ENCODE measurements around the gene PRPF6. TPM values are rescaled to one million over a fixed set of nuclear protein-coding genes. Genes with fewer than 3 reads are reported as not detected.

PRPF6 gene
- total RNA-seq, 1 experiment from 2014 or later, result 88.4 TPM

DNA sequence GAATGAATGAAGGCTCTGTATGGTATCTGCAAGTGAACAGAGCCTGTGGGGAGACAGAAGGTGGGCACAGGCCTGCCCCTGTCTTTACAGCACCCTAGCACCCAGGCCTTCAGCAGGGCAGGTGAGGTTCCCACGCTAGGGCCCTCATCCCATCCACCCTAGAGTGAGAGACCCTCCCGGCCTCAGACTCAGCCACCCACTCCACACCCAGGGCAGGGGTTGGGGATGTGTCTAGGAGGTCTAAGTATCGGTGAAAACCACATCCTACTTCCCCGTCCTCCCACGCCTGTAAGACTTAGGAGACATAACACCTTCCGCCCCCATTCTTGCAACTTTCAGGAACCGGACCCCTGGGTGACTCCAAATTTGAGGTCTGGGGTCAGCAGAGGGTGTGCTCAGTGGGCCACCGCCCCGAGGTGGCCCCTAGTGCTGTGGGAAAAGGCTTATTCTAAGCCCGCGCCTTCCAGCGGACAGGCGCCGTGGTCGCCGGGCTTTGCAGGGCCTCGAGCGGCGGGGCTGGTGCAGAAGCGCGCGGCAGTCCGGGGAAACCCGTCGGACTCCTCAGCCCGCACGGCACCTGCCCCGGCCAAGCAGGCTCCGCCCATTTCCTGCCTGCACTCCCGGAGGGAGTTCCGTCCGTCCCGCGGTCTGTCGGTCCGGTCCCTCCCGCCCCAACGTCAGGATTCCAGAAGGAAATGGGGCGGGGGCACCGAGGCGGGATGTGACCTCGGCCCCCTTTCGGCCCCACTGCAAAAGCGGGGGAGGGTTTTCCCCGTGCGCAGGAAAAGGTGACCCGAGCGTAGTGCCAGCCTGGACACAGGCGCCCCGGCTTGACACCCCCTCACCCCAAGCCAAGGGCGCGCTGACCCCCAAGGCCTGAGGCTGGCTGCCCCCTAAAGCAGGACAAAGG, 2.4 kb upstream of the PRPF6 start:
- intact Hi-C loops (cut with micrococcal nuclease; ENCODE audit: unreplicated experiment) (no loop called here), in situ Hi-C loops (cut with HindIII; ENCODE audit: low pct_unique_long_range_greater_than_20kb, low sequenced_read_pairs) (no loop called here)
- Histone ChIP-seq H3K27ac (ENCODE audit: low read length) (peak overlapping the region; percentile 84), H3K36me3 (ENCODE audit: control insufficient read depth, insufficient read depth, low read length) (peaks cover 5% of the 10 kb centered on the region; the same call in 1 of the 2 replicates), H3K9me3 (ENCODE audit: control insufficient read depth, insufficient read depth, low read depth, low read length) (no peaks in the 10 kb centered on the region), H3K4me1 (ENCODE audit: control insufficient read depth, insufficient read depth, low read length) (peaks cover 47% of the 10 kb centered on the region), H3K4me3 (ENCODE audit: low read depth in 2 of 2, low read length in 2 of 2) (peak overlapping the region; percentile 62 to 76), H3K27me3 (ENCODE audit: control insufficient read depth, insufficient read depth, low read length) (no peaks in the 10 kb centered on the region)
- ATAC-seq, result peak; percentile 55
- no peak for DNase-seq (ENCODE audit: low read depth, low spot score)
- no TSS peak for BruUV-seq (replicated peaks)
- CTCF ChIA-PET, result interaction anchor here (2.3 kb wide), 1 partner anchor 60 kb away, joined by 9 read pairs; no protein-coding TSS in a partner anchor
- TF ChIP-seq TCF7L2 (IDR thresholded peaks at IDR 0.05; ENCODE audit: low read depth, low read length) (no peak), CTCF (IDR thresholded peaks at IDR 0.05) (no peak), POLR2AphosphoS5 (IDR thresholded peaks at IDR 0.05; ENCODE audit: low read depth, low read length) (0 out of 2 replicates have a peak, but pooled peaks have one; percentile 32), SIN3A (IDR thresholded peaks at IDR 0.05; ENCODE audit: borderline replicate concordance, insufficient read depth, low read depth, low read length) (no peak)
- TF ChIP-seq, protein P1, sequence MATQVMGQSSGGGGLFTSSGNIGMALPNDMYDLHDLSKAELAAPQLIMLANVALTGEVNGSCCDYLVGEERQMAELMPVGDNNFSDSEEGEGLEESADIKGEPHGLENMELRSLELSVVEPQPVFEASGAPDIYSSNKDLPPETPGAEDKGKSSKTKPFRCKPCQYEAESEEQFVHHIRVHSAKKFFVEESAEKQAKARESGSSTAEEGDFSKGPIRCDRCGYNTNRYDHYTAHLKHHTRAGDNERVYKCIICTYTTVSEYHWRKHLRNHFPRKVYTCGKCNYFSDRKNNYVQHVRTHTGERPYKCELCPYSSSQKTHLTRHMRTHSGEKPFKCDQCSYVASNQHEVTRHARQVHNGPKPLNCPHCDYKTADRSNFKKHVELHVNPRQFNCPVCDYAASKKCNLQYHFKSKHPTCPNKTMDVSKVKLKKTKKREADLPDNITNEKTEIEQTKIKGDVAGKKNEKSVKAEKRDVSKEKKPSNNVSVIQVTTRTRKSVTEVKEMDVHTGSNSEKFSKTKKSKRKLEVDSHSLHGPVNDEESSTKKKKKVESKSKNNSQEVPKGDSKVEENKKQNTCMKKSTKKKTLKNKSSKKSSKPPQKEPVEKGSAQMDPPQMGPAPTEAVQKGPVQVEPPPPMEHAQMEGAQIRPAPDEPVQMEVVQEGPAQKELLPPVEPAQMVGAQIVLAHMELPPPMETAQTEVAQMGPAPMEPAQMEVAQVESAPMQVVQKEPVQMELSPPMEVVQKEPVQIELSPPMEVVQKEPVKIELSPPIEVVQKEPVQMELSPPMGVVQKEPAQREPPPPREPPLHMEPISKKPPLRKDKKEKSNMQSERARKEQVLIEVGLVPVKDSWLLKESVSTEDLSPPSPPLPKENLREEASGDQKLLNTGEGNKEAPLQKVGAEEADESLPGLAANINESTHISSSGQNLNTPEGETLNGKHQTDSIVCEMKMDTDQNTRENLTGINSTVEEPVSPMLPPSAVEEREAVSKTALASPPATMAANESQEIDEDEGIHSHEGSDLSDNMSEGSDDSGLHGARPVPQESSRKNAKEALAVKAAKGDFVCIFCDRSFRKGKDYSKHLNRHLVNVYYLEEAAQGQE (IDR thresholded peaks at IDR 0.05; ENCODE audit: insufficient read depth in 1 of 2, low read depth in 2 of 2, low read length in 1 of 2), result no peak
- POLR2A ChIA-PET, result no interaction called here

DNA sequence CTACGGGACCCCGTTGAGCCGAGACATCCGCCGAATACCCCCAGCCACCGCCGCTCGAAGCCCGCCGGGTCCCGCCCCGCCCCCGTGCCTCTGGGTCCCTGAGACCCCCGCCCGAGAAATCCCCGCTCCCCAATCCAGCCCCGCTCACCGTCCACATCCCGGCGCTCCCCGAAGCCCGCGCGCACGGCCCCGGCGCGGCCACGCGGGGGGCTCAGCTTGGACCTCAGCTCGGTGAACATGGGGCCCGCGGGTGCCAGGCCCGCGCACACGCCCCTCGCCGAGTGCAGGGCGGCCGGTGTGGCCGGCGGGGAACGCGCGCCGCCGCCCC, 1.7 kb upstream of the PRPF6 start:
- peaks cover 42% of the 10 kb centered on the region for H3K4me1 ChIP-seq (ENCODE audit: control insufficient read depth, insufficient read depth, low read length)
- H3K9me3 ChIP-seq (ENCODE audit: control insufficient read depth, insufficient read depth, low read depth, low read length), result no peaks in the 10 kb centered on the region
- TF ChIP-seq POLR2AphosphoS5 (IDR thresholded peaks at IDR 0.05; ENCODE audit: low read depth, low read length), result no peak
- TF ChIP-seq, protein P1 (IDR thresholded peaks at IDR 0.05; ENCODE audit: insufficient read depth in 1 of 2, low read depth in 2 of 2, low read length in 1 of 2), result no peak
- TF ChIP-seq CTCF (IDR thresholded peaks at IDR 0.05), result no peak
- no peak for TF ChIP-seq SIN3A (IDR thresholded peaks at IDR 0.05; ENCODE audit: borderline replicate concordance, insufficient read depth, low read depth, low read length)
- no peak for TF ChIP-seq TCF7L2 (IDR thresholded peaks at IDR 0.05; ENCODE audit: low read depth, low read length)
- H3K27ac ChIP-seq (ENCODE audit: low read length), result peak overlapping the region; percentile 84
- H3K36me3 ChIP-seq (ENCODE audit: control insufficient read depth, insufficient read depth, low read length), result peaks cover 5% of the 10 kb centered on the region; the same call in 1 of the 2 replicates
- no peaks in the 10 kb centered on the region for H3K27me3 ChIP-seq (ENCODE audit: control insufficient read depth, insufficient read depth, low read length)
- in situ Hi-C loops (cut with HindIII; ENCODE audit: low pct_unique_long_range_greater_than_20kb, low sequenced_read_pairs), result no loop called here
- CTCF ChIA-PET, result interaction anchor here (2.3 kb wide), 1 partner anchor 59 kb away, joined by 9 read pairs; no protein-coding TSS in a partner anchor
- ATAC-seq, result no peak
- no peak for DNase-seq (ENCODE audit: low read depth, low spot score)
- BruUV-seq (replicated peaks), result no TSS peak
- peak overlapping the region; percentile 62 to 76 for H3K4me3 ChIP-seq (ENCODE audit: low read depth in 2 of 2, low read length in 2 of 2)
- POLR2A ChIA-PET, result no interaction called here
- intact Hi-C loops (cut with micrococcal nuclease; ENCODE audit: unreplicated experiment), result no loop called here
